K562 (cell line): ENCODE measurements around the gene TESK2. TPM values are rescaled to one million over a fixed set of nuclear protein-coding genes. Genes with fewer than 3 reads are reported as not detected.

ENCODE experiments used
- ATAC-seq: fragments of 200-7000 bp; cut with Tn5 transposase; 3 replicates; pipeline ENCODE4 v1.9.1; 2020; ENCODE audit warnings: moderate library complexity
- BruUV-seq: library from RNA; stranded (reverse); fragments of 400-500 nt; replicated peaks from 2 replicates; lab custom pipeline; 2021; lab: Mats Ljungman, UMichigan
- CTCF ChIA-PET: fragments of 300-600 bp; formaldehyde crosslinking; extraction: SDS; loops from one replicate; lab custom pipeline; 2021; ENCODE audit warnings: low intra/inter-chr PET ratio; lab: Yijun Ruan, JAX
- POLR2A ChIA-PET: fragments of 300-600, 350-650 bp; sonication (Branson Sonifier 250); formaldehyde crosslinking; extraction: SDS; loops from one replicate; lab custom pipeline; 2021; ENCODE audit warnings: antibody characterized with exemption, inconsistent platforms; lab: Yijun Ruan, JAX
- DNase-seq, 4 experiments: peaks; one replicate each; pipeline versions ENCODE4 v3.0.0 to v3.0.0-alpha.2; 2011 to 2018; ENCODE audit warnings: low spot score in 3 of 4, mixed read lengths in 3 of 4; ENCODE audit errors: extremely low read depth in 1 of 4
- FAIRE-seq: peaks from 2 replicates; lab custom pipeline; 2011; peaks lifted over from hg19 to GRCh38; lab: Jason Lieb, UNC
- H2AFZ ChIP-seq: 2 replicates; pipeline ENCODE4 v1.6.0; 2011; ENCODE audit warnings: low read depth, low read length, control low read depth, inconsistent platforms
- H3K27ac ChIP-seq: fragments of 200-600 bp; 3 replicates; pipeline ENCODE4 v1.8.0; 2011; ENCODE audit warnings: low read depth, mild to moderate bottlenecking, control low read depth, inconsistent platforms, low read length, moderate library complexity, mixed read lengths; ENCODE audit errors: extremely low read depth
- H3K27me3 ChIP-seq, 2 experiments: fragments of 300-600 bp in 1 of 2; 2 replicates in 1 of 2; 3 replicates in 1 of 2; pipeline versions ENCODE4 v1.6.0 to v1.8.0; 2011; ENCODE audit warnings: inconsistent platforms in 2 of 2, low read length in 2 of 2, mild to moderate bottlenecking in 1 of 2, mixed read lengths in 1 of 2, moderate library complexity in 1 of 2; ENCODE audit not compliant: control insufficient read depth in 2 of 2, insufficient read depth in 2 of 2
- H3K36me3 ChIP-seq: fragments of 300-600 bp; 3 replicates; pipeline ENCODE4 v1.8.0; 2011; ENCODE audit warnings: mild to moderate bottlenecking, low read length, inconsistent platforms; ENCODE audit not compliant: control insufficient read depth, insufficient read depth
- H3K4me1 ChIP-seq, 2 experiments: fragments of 200-600 bp in 1 of 2; replicated peaks in 1 of 2; 2 replicates in 1 of 2; 3 replicates in 1 of 2; pipeline versions ENCODE4 v1.5.1 to v1.8.0; 2011; ENCODE audit warnings: inconsistent platforms in 2 of 2, low read length in 2 of 2, mild to moderate bottlenecking in 1 of 2, mixed read lengths in 1 of 2, moderate library complexity in 1 of 2; ENCODE audit not compliant: control insufficient read depth in 2 of 2, insufficient read depth in 2 of 2
- H3K4me2 ChIP-seq: 2 replicates; pipeline ENCODE4 v1.6.1; 2011; ENCODE audit warnings: low read length, control low read depth, inconsistent platforms, mixed read lengths; ENCODE audit not compliant: insufficient read depth
- H3K4me3 ChIP-seq: fragments of 200-600 bp; sonication (generic), shearing (Covaris generic); 2 replicates; pipeline ENCODE4 v1.5.1; 2016; ENCODE audit warnings: control low read depth, inconsistent platforms
- H3K79me2 ChIP-seq: fragments of 200-600 bp; 3 replicates; pipeline ENCODE4 v1.8.0; 2011; ENCODE audit warnings: low read length, inconsistent platforms; ENCODE audit not compliant: control insufficient read depth, insufficient read depth
- H3K9ac ChIP-seq, 2 experiments: 2 replicates each; pipeline versions ENCODE4 v1.6.0 to v1.6.1; 2011; ENCODE audit warnings: low read depth in 2 of 2, low read length in 2 of 2, control low read depth in 1 of 2, inconsistent platforms in 1 of 2, mild to moderate bottlenecking in 1 of 2, mixed read lengths in 1 of 2; ENCODE audit not compliant: insufficient read depth in 1 of 2
- H3K9me1 ChIP-seq: one replicate; pipeline ENCODE4 v1.6.0; 2011; ENCODE audit warnings: inconsistent platforms, mild to moderate bottlenecking, low read length, moderate library complexity; ENCODE audit not compliant: control insufficient read depth, insufficient read depth
- H3K9me3 ChIP-seq: replicated peaks from 2 replicates; pipeline ENCODE4 v1.5.1; 2011; ENCODE audit warnings: low read depth, low read length, inconsistent platforms; ENCODE audit not compliant: control insufficient read depth, insufficient read depth
- H4K20me1 ChIP-seq: replicated peaks from 2 replicates; pipeline ENCODE4 v1.6.1; 2011; ENCODE audit warnings: low read length, inconsistent platforms, mixed read lengths; ENCODE audit not compliant: control insufficient read depth, insufficient read depth
- FOXM1 ChIP-seq, 2 experiments: fragments of 450-650 bp in 1 of 2; sonication (generic) in 1 of 2; formaldehyde crosslinking in 1 of 2; IDR thresholded peaks; 2 replicates each; pipeline versions ENCODE4 v1.6.1 to v1.9.0; 2017 to 2022; ENCODE audit warnings: low read depth in 2 of 2, mild to moderate bottlenecking in 2 of 2, missing genetic modification reagents in 1 of 2, moderate library complexity in 1 of 2
- HDAC1 ChIP-seq, 2 experiments: fragments of 450-650 bp; IDR thresholded peaks; 2 replicates each; pipeline ENCODE4 v1.6.1; 2016 to 2017; ENCODE audit warnings: inconsistent platforms in 1 of 2, mild to moderate bottlenecking in 1 of 2, moderate library complexity in 1 of 2
- IFI16 ChIP-seq: fragments of 250-450 bp; sonication (Bioruptor Pico); IDR thresholded peaks from 2 replicates; pipeline ENCODE4 v2.1.2; 2022; ENCODE audit warnings: mild to moderate bottlenecking, inconsistent platforms
- IRF2 ChIP-seq: sonication (generic); formaldehyde crosslinking; IDR thresholded peaks from 2 replicates; pipeline ENCODE4 v1.8.1; 2022; ENCODE audit warnings: mild to moderate bottlenecking, missing genetic modification reagents
- KAT2B ChIP-seq: IDR thresholded peaks from one replicate; pipeline ENCODE4 v1.6.1; 2012; ENCODE audit warnings: low read depth, mild to moderate bottlenecking, control low read depth, inconsistent platforms, low read length, moderate library complexity
- KLF13 ChIP-seq: fragments of 450-650 bp; IDR thresholded peaks from 2 replicates; pipeline ENCODE4 v1.6.1; 2016; ENCODE audit warnings: missing genetic modification characterization, low read depth, mild to moderate bottlenecking, missing compliant biosample characterization, moderate library complexity, borderline replicate concordance
- MBD2 ChIP-seq: sonication (generic); IDR thresholded peaks from 2 replicates; pipeline ENCODE4 v1.6.1; 2016; ENCODE audit warnings: low read depth, borderline replicate concordance
- NR2C2 ChIP-seq, 2 experiments: fragments of 200-800 bp in 1 of 2; sonication (Bioruptor generic) in 1 of 2; sonication (generic) in 1 of 2; formaldehyde crosslinking in 1 of 2; IDR thresholded peaks; 2 replicates each; pipeline versions ENCODE4 v1.6.1 to v1.8.0; 2016 to 2022; ENCODE audit warnings: mild to moderate bottlenecking in 1 of 2, missing compliant biosample characterization in 1 of 2, missing genetic modification characterization in 1 of 2, missing genetic modification reagents in 1 of 2
- RBM15 ChIP-seq: fragments of 200-400 bp; formaldehyde crosslinking; IDR thresholded peaks from 2 replicates; pipeline ENCODE4 v1.6.1; 2018; ENCODE audit warnings: mild to moderate bottlenecking, low read length, moderate library complexity; ENCODE audit not compliant: insufficient read depth
- SRF ChIP-seq, 2 experiments: fragments of 250-450, 450-650 bp in 1 of 2; sonication (Bioruptor Pico) in 1 of 2; sonication (generic) in 1 of 2; formaldehyde crosslinking; IDR thresholded peaks; 2 replicates each; pipeline versions ENCODE4 v1.5.0 to v1.5.1; 2020 to 2022; ENCODE audit warnings: mild to moderate bottlenecking in 1 of 2, missing genetic modification reagents in 1 of 2
- STAT5B ChIP-seq: fragments of 250-450 bp; sonication (Bioruptor Pico); IDR thresholded peaks from 2 replicates; pipeline ENCODE4 v1.8.0; 2021; ENCODE audit warnings: mild to moderate bottlenecking, inconsistent platforms
- TAF1 ChIP-seq: IDR thresholded peaks from 2 replicates; pipeline ENCODE4 v1.6.1; 2011; ENCODE audit warnings: mild to moderate bottlenecking, low read length, moderate library complexity; ENCODE audit not compliant: insufficient read depth, control insufficient read depth, severe bottlenecking; ENCODE audit errors: extremely low read depth
- TCF3 ChIP-seq: sonication (generic); formaldehyde crosslinking; IDR thresholded peaks from 2 replicates; pipeline ENCODE4 v1.4.0; 2020; ENCODE audit warnings: mild to moderate bottlenecking, missing genetic modification reagents
- ZNF124 ChIP-seq: sonication (generic); formaldehyde crosslinking; IDR thresholded peaks from 2 replicates; pipeline ENCODE4 v1.8.1; 2022; ENCODE audit warnings: missing genetic modification reagents
- ZNF212 ChIP-seq: fragments of 450-650 bp; formaldehyde crosslinking; IDR thresholded peaks from 2 replicates; pipeline ENCODE4 v1.4.0; 2020; ENCODE audit warnings: mild to moderate bottlenecking
- ZNF695 ChIP-seq: fragments of 450-650 bp; formaldehyde crosslinking; IDR thresholded peaks from 2 replicates; pipeline ENCODE4 v1.4.0; 2020; ENCODE audit warnings: mild to moderate bottlenecking, moderate library complexity
- WGBS: fragments of 100-300 bp; shearing (Covaris generic); methylation state at CpG from one replicate; pipeline ENCODE4 v1.1.6; 2016; ENCODE audit warnings: low coverage, mixed read lengths; ENCODE audit not compliant: insufficient coverage; ENCODE audit errors: missing lambda C conversion rate; 5-methylcytosine and 5-hydroxymethylcytosine counted together
- in situ Hi-C: fragments of 300-500 bp; cut with MboI; formaldehyde crosslinking; loops from 4 replicates; pipeline ENCODE4 v1.15.0; 2018; ENCODE audit warnings: inconsistent platforms, mixed read lengths
- intact Hi-C: fragments of 100-400 bp; cut with micrococcal nuclease; formaldehyde crosslinking; loops from 2 replicates; pipeline ENCODE4 v1.14.2; 2022
- polyA plus RNA-seq, 8 experiments: library from polyadenylated mRNA; depleted of rRNA in 4 of 8; stranded (reverse) in 5 of 8; unstranded in 3 of 8; fragments of >200 nt; fragmentation: Nextera tagmentation in 2 of 8; fragmentation: Illumina TruSeq in 1 of 8; extraction: Ambion mirVana in 2 of 8; extraction: Trizol in 1 of 8; gene quantifications; 2 replicates each; pipeline versions ENCODE4 v1.2.1 to v1.2.3, GENCODE V29; 2011 to 2014; ENCODE audit warnings: inconsistent platforms in 1 of 8, missing spikeins in 1 of 8
- total RNA-seq, 7 experiments: library from RNA; depleted of rRNA in 6 of 7; stranded (reverse); fragments of >200 nt in 6 of 7; fragmentation: Illumina TruSeq in 2 of 7; extraction: Trizol in 2 of 7; gene quantifications; 2 replicates each; pipeline versions ENCODE4 v1.2.1 to v1.2.3, GENCODE V29; 2011 to 2021; ENCODE audit warnings: low replicate concordance in 1 of 7
- TF ChIP-seq, protein P1 (sequence below): sonication (generic); IDR thresholded peaks from 2 replicates; pipeline ENCODE4 v1.6.1; 2016
- TF ChIP-seq, protein P2 (sequence below): fragments of 250-450 bp; sonication (Bioruptor Pico); IDR thresholded peaks from 2 replicates; pipeline ENCODE4 v1.4.0; 2020; ENCODE audit warnings: mild to moderate bottlenecking

TESK2 gene
- total and polyA plus RNA-seq, 9 of the 15 experiments (the other 6 are each of a cell fraction or from before 2014, with no cell fraction given): 1.6 to 5.3 (median 3.7) TPM

DNA sequence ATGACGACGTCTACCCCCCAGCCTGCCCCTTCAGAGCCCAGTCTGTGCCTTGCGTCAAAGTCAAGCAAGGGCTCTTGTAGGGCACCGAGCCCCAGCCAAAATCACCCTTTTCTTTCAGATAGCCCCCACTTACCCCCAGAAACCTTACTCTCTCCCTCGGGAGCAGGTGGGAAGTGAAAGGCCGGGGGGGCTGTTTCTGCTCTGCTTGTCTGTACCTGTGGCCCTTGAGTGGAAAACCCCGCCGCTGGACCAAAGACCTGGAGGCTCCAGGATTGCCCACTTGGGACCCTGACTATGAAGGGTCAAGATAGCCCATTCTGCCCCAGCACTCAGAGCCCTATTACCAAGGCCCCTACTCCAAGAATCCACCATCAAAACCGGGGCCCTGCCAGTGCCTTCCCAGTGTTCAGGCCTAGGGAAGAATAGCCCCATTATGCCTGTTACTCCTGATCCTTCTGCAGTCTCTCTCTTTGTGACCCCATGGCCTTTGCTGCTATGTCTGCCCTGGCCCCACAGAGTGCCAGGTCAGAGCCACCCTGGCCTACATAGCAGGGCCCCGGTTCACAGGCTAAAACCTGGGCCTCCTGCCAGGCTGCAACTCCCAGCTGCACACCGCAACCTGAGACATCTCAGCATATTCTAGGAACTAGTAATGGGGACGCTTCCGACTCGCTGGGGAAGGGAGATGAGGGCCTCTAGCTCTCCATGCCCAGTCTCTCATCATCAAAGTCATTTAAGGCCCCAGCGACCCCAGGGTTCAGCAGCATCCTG is 186.5 kb downstream of the TESK2 start:
- peaks cover 9% of the 10 kb centered on the region; the same call in 2 of the 3 replicates for H3K79me2 ChIP-seq
- H2AFZ ChIP-seq: peak overlapping the region; percentile 90
- TF ChIP-seq ZNF212 (CRISPR knock-in tag) (no peak), TCF3 (CRISPR knock-in tag) (peak; percentile 4; the same call in 1 of the 2 replicates), MBD2 (peak; percentile 2; the same call in 1 of the 2 replicates), KAT2B (no peak), ZNF695 (CRISPR knock-in tag) (no peak), STAT5B (CRISPR knock-in tag) (no peak), HDAC1 (IDR thresholded peaks at IDR 0.05) (no peak), KLF13 (tag) (no peak), SRF (CRISPR knock-in tag; IDR thresholded peaks at IDR 0.05) (0 out of 4 replicates have a peak, but pooled peaks of 1 of the 2 experiments have one; percentile 16), TAF1 (no peak), RBM15 (no peak), ZNF124 (CRISPR knock-in tag) (peak; percentile 52; the same call in 1 of the 2 replicates), NR2C2 (CRISPR knock-in tag; IDR thresholded peaks at IDR 0.05) (no peak), NR2C2 (tag; IDR thresholded peaks at IDR 0.05) (peak; percentile 12; the same call in 1 of the 2 replicates), FOXM1 (IDR thresholded peaks at IDR 0.05; ENCODE audit: low read depth) (no peak), FOXM1 (CRISPR knock-in tag; IDR thresholded peaks at IDR 0.05; ENCODE audit: low read depth) (peak; percentile 80; the same call in 1 of the 2 replicates), IFI16 (CRISPR knock-in tag) (no peak), IRF2 (CRISPR knock-in tag) (no peak)
- TF ChIP-seq, protein P1, sequence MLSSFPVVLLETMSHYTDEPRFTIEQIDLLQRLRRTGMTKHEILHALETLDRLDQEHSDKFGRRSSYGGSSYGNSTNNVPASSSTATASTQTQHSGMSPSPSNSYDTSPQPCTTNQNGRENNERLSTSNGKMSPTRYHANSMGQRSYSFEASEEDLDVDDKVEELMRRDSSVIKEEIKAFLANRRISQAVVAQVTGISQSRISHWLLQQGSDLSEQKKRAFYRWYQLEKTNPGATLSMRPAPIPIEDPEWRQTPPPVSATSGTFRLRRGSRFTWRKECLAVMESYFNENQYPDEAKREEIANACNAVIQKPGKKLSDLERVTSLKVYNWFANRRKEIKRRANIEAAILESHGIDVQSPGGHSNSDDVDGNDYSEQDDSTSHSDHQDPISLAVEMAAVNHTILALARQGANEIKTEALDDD: peak; percentile 28; the same call in 1 of the 2 replicates
- TF ChIP-seq, protein P2, sequence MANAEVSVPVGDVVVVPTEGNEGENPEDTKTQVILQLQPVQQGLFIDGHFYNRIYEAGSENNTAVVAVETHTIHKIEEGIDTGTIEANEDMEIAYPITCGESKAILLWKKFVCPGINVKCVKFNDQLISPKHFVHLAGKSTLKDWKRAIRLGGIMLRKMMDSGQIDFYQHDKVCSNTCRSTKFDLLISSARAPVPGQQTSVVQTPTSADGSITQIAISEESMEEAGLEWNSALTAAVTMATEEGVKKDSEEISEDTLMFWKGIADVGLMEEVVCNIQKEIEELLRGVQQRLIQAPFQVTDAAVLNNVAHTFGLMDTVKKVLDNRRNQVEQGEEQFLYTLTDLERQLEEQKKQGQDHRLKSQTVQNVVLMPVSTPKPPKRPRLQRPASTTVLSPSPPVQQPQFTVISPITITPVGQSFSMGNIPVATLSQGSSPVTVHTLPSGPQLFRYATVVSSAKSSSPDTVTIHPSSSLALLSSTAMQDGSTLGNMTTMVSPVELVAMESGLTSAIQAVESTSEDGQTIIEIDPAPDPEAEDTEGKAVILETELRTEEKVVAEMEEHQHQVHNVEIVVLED (CRISPR knock-in tag): no peak

More for the DNA sequence above, 186.5 kb downstream of the TESK2 start:
- 13% methylated on average over 15 of the region's 15 CpGs for WGBS
- in situ Hi-C loops (loop anchor here (5.0 to 10.0 kb wide), 4 partner anchors 292 to 580 kb away; partner anchors contain the start of genes HECTD3, PTCH2 and UROD), intact Hi-C loops (loop anchor here (1.0 to 5.0 kb wide), 4 partner anchors 36 to 572 kb away; partner anchors contain the start of genes MUTYH, RNU5D-1 and TOE1)
- no peaks in the 10 kb centered on the region for H3K9me1 ChIP-seq
- FAIRE-seq (peak; percentile 37), ATAC-seq (peak; percentile 2), DNase-seq (peak in 3 of 4 experiments; percentile 28 to 75 (median 50))
- H3K9ac ChIP-seq: peak overlapping the region; percentile 86 to 90
- no peaks in the 10 kb centered on the region for H3K9me3 ChIP-seq
- H3K4me3 ChIP-seq: peak overlapping the region; percentile 52
- H3K4me2 ChIP-seq: peak overlapping the region; percentile 90
- H3K27me3 ChIP-seq: no peaks in the 10 kb centered on the region
- CTCF ChIA-PET: interaction anchor here (0.7 to 2.6 kb wide), 3 partner anchors 189 to 291 kb away, joined by 3 to 24 read pairs (median 3); no protein-coding TSS in a partner anchor
- H3K4me1 ChIP-seq: peaks cover 24% of the 10 kb centered on the region in 2 experiments
- H3K27ac ChIP-seq: peak overlapping the region; percentile 86
- H3K36me3 ChIP-seq: no peaks in the 10 kb centered on the region
- no peaks in the 10 kb centered on the region for H4K20me1 ChIP-seq
- POLR2A ChIA-PET: interaction anchor here (0.6 to 8.7 kb wide), 16 partner anchors 13 to 583 kb away, joined by 3 to 113 read pairs (median 4); partner anchors contain the start of genes HECTD3, MUTYH, PLK3 and TOE1
- BruUV-seq: no TSS peak
